CD14-positive monocyte (primary cell): ENCODE measurements around the gene ALDH1A3. TPM values are rescaled to one million over a fixed set of nuclear protein-coding genes. Genes with fewer than 3 reads are reported as not detected.
A peak's percentile ranks its signal among the peaks of the same experiment; 100 is the strongest.

Source experiments
- DNase-seq, 3 donors: peaks; one replicate each; pipeline ENCODE4 v3.0.0-alpha.2; 2011 to 2022
- H2AFZ ChIP-seq: 2 replicates; pipeline ENCODE4 v1.6.0; 2012; ENCODE audit warnings: mild to moderate bottlenecking, low read depth, low read length, inconsistent platforms; ENCODE audit not compliant: insufficient read depth, poor library complexity, severe bottlenecking
- H3K27ac ChIP-seq, 2 donors: 1 replicate in 1 of 2; 2 replicates in 1 of 2; pipeline ENCODE4 v1.5.1; 2012 to 2013; ENCODE audit warnings: low read length in 2 of 2, control low read depth in 1 of 2, inconsistent platforms in 1 of 2, low read depth in 1 of 2, mild to moderate bottlenecking in 1 of 2
- H3K27me3 ChIP-seq, 2 donors: one replicate each; pipeline versions ENCODE4 v1.6.0 to v1.6.1; 2011 to 2013; ENCODE audit warnings: low read length in 2 of 2; ENCODE audit not compliant: control insufficient read depth in 2 of 2, insufficient read depth in 2 of 2
- H3K36me3 ChIP-seq, 2 donors: replicated peaks in 1 of 2; 1 replicate in 1 of 2; 2 replicates in 1 of 2; pipeline versions ENCODE4 v1.5.1 to v1.6.1; 2012 to 2013; ENCODE audit warnings: low read length in 2 of 2, control low read depth in 1 of 2, inconsistent platforms in 1 of 2, mild to moderate bottlenecking in 1 of 2; ENCODE audit not compliant: insufficient read depth in 2 of 2, control insufficient read depth in 1 of 2
- H3K4me1 ChIP-seq, 2 donors: 1 replicate in 1 of 2; 2 replicates in 1 of 2; pipeline versions ENCODE4 v1.5.1 to v1.6.1; 2012 to 2013; ENCODE audit warnings: low read length in 2 of 2, control low read depth in 1 of 2, inconsistent platforms in 1 of 2, mild to moderate bottlenecking in 1 of 2, moderate library complexity in 1 of 2; ENCODE audit not compliant: insufficient read depth in 2 of 2, control insufficient read depth in 1 of 2
- H3K4me2 ChIP-seq: replicated peaks from 2 replicates; pipeline ENCODE3; 2012; ENCODE audit warnings: low read length, moderate library complexity, mild to moderate bottlenecking; ENCODE audit not compliant: poor library complexity, severe bottlenecking; ENCODE audit errors: extremely low read depth
- H3K4me3 ChIP-seq, 3 experiments: fragments of 200-600 bp in 1 of 3; sonication (generic) in 1 of 3; replicated peaks in 1 of 3; 1 replicate in 2 of 3; 2 replicates in 1 of 3; pipeline ENCODE4 v1.5.1; 2011 to 2013; ENCODE audit warnings: low read length in 3 of 3, mild to moderate bottlenecking in 3 of 3, control low read depth in 2 of 3, low read depth in 2 of 3, inconsistent platforms in 1 of 3, moderate library complexity in 1 of 3
- H3K79me2 ChIP-seq: 2 replicates; pipeline ENCODE4 v1.6.0; 2012; ENCODE audit warnings: mild to moderate bottlenecking, control low read depth, inconsistent platforms, low read length, moderate library complexity; ENCODE audit not compliant: insufficient read depth
- H3K9ac ChIP-seq: 2 replicates; pipeline ENCODE4 v1.6.0; 2017; ENCODE audit warnings: low read length, mild to moderate bottlenecking; ENCODE audit not compliant: insufficient read depth, poor library complexity, severe bottlenecking
- H3K9me3 ChIP-seq, 2 donors: replicated peaks in 1 of 2; 1 replicate in 1 of 2; 2 replicates in 1 of 2; pipeline versions ENCODE4 v1.5.1 to v1.6.1; 2012 to 2013; ENCODE audit warnings: low read length in 2 of 2, control low read depth in 1 of 2; ENCODE audit not compliant: control insufficient read depth in 1 of 2, insufficient read depth in 1 of 2
- H4K20me1 ChIP-seq: 2 replicates; pipeline ENCODE4 v1.6.0; 2012; ENCODE audit warnings: mild to moderate bottlenecking, low read length, control low read depth, moderate library complexity; ENCODE audit not compliant: insufficient read depth
- H3K27ac Mint-ChIP-seq, 7 donors: one replicate each; pipeline ENCODE4 v1.8.0; 2020; ENCODE audit warnings: mild to moderate bottlenecking in 7 of 7, mixed read lengths in 7 of 7, moderate library complexity in 6 of 7, inconsistent platforms in 2 of 7
- H3K27me3 Mint-ChIP-seq, 3 donors: one replicate each; pipeline ENCODE4 v1.8.0; 2021 to 2022; ENCODE audit warnings: low read depth in 3 of 3, mild to moderate bottlenecking in 3 of 3, mixed read lengths in 3 of 3, moderate library complexity in 3 of 3, inconsistent platforms in 1 of 3
- H3K36me3 Mint-ChIP-seq, 2 donors: one replicate each; pipeline ENCODE4 v1.8.0; 2020; ENCODE audit warnings: mixed read lengths in 2 of 2, inconsistent platforms in 1 of 2, mild to moderate bottlenecking in 1 of 2
- H3K4me1 Mint-ChIP-seq: one replicate; pipeline ENCODE4 v1.8.0; 2020; ENCODE audit warnings: mild to moderate bottlenecking, mixed read lengths
- H3K4me3 Mint-ChIP-seq, 2 donors: one replicate each; pipeline ENCODE4 v1.8.0; 2020; ENCODE audit warnings: mild to moderate bottlenecking in 2 of 2, mixed read lengths in 2 of 2, moderate library complexity in 1 of 2
- H3K9me3 Mint-ChIP-seq, 7 donors: one replicate each; pipeline ENCODE4 v1.8.0; 2020 to 2022; ENCODE audit warnings: mixed read lengths in 7 of 7, mild to moderate bottlenecking in 6 of 7, moderate library complexity in 6 of 7, inconsistent platforms in 2 of 7
- WGBS: methylation state at CpG from one replicate; pipeline ENCODE4 v1.1.5; 2013; ENCODE audit warnings: missing lambda C conversion rate; ENCODE audit not compliant: insufficient coverage; 5-methylcytosine and 5-hydroxymethylcytosine counted together
- intact Hi-C, 2 donors: fragments of 100-400 bp; cut with micrococcal nuclease; formaldehyde crosslinking; loops; one replicate each; pipeline versions ENCODE4 v1.15.0 to v1.15.1; 2023
- polyA plus RNA-seq, 3 donors: library from polyadenylated mRNA; depleted of rRNA in 1 of 3; unstranded in 2 of 3; stranded (reverse) in 1 of 3; fragments of 300-500 nt in 2 of 3; fragments of >200 nt in 1 of 3; fragmentation: Illumina TruSeq in 2 of 3; gene quantifications; 1 replicate in 2 of 3; 2 replicates in 1 of 3; pipeline ENCODE4 v1.2.3, GENCODE V29; 2012 to 2021
- TF ChIP-seq, protein P1 (sequence below): fragments of 200-600 bp; IDR thresholded peaks from one replicate; pipeline ENCODE4 v1.8.0; 2022; ENCODE audit warnings: antibody characterized with exemption, mild to moderate bottlenecking

ALDH1A3 gene
- polyA plus RNA-seq, 3 donors: not detected

GRCh38 chr15:100877551-100877950, 2.1 kb upstream of the ALDH1A3 start:
- Mint-ChIP-seq H3K36me3 (no peaks in the 10 kb centered on the region), H3K27ac (no peak overlapping the region), H3K4me3 (peak overlapping the region in 1 of 2 donors; percentile 86), H3K27me3 (peaks cover 61 to 71% (median 63%) of the 10 kb centered on the region in 3 donors), H3K4me1 (peaks cover 12% of the 10 kb centered on the region), H3K9me3 (peaks cover 0 to 9% (median 3%) of the 10 kb centered on the region in 7 donors)
- H3K4me1 ChIP-seq: peaks cover 0 to 12% of the 10 kb centered on the region in 2 donors
- intact Hi-C loops: no loop called here
- no peak overlapping the region for H3K9ac ChIP-seq
- WGBS: 91% methylated on average over 8 of the region's 10 CpGs
- H3K27ac ChIP-seq: no peak overlapping the region
- H2AFZ ChIP-seq: no peak overlapping the region
- H3K9me3 ChIP-seq: peaks cover 0 to 21% of the 10 kb centered on the region in 2 donors
- no peak for DNase-seq
- H3K4me2 ChIP-seq: no peak overlapping the region
- no peaks in the 10 kb centered on the region for H3K36me3 ChIP-seq
- peaks cover 49 to 69% of the 10 kb centered on the region in 2 donors for H3K27me3 ChIP-seq
- H3K79me2 ChIP-seq: no peaks in the 10 kb centered on the region
- no peaks in the 10 kb centered on the region for H4K20me1 ChIP-seq
- no peak overlapping the region for H3K4me3 ChIP-seq
- TF ChIP-seq, protein P1, sequence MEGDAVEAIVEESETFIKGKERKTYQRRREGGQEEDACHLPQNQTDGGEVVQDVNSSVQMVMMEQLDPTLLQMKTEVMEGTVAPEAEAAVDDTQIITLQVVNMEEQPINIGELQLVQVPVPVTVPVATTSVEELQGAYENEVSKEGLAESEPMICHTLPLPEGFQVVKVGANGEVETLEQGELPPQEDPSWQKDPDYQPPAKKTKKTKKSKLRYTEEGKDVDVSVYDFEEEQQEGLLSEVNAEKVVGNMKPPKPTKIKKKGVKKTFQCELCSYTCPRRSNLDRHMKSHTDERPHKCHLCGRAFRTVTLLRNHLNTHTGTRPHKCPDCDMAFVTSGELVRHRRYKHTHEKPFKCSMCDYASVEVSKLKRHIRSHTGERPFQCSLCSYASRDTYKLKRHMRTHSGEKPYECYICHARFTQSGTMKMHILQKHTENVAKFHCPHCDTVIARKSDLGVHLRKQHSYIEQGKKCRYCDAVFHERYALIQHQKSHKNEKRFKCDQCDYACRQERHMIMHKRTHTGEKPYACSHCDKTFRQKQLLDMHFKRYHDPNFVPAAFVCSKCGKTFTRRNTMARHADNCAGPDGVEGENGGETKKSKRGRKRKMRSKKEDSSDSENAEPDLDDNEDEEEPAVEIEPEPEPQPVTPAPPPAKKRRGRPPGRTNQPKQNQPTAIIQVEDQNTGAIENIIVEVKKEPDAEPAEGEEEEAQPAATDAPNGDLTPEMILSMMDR: no peak

- no peak overlapping the region for H3K4me3 ChIP-seq
- peaks cover 67 to 77% (median 68%) of the 10 kb centered on the region in 3 donors for H3K27me3 Mint-ChIP-seq
- intact Hi-C loops: no loop called here
- TF ChIP-seq, protein P1: no peak
- H3K27me3 ChIP-seq: peaks cover 53 to 74% of the 10 kb centered on the region in 2 donors
- peaks cover 0 to 9% (median 3%) of the 10 kb centered on the region in 7 donors for H3K9me3 Mint-ChIP-seq
- peaks cover 0 to 21% of the 10 kb centered on the region in 2 donors for H3K9me3 ChIP-seq
- no peak overlapping the region for H3K27ac ChIP-seq
- no peak overlapping the region for H2AFZ ChIP-seq
- no peak overlapping the region for H3K9ac ChIP-seq
- DNase-seq: no peak
- H3K36me3 ChIP-seq: no peaks in the 10 kb centered on the region
- peaks cover 0 to 12% of the 10 kb centered on the region in 2 donors for H3K4me1 ChIP-seq
- H3K4me1 Mint-ChIP-seq: peaks cover 8% of the 10 kb centered on the region
- H3K79me2 ChIP-seq: no peaks in the 10 kb centered on the region
- WGBS: 84% methylated on average over 5 of the region's 11 CpGs
- H3K4me2 ChIP-seq: no peak overlapping the region
- H3K4me3 Mint-ChIP-seq: peak overlapping the region in 1 of 2 donors; percentile 86
- H3K27ac Mint-ChIP-seq: no peak overlapping the region
- no peaks in the 10 kb centered on the region for H4K20me1 ChIP-seq
- H3K36me3 Mint-ChIP-seq: no peaks in the 10 kb centered on the region
These were observed 1.5 kb upstream of the ALDH1A3 start for GRCh38 chr15:100878130-100878529.
